Gastroesophageal sphincter (tissue), 4 donors: ENCODE data around the gene TAX1BP3. TPM values are rescaled to one million over a fixed set of nuclear protein-coding genes. Genes with fewer than 3 reads are reported as not detected.

Source experiments
- ATAC-seq: fragments of 150-250 bp; one replicate; pipeline ENCODE4 v1.9.1; 2016; ENCODE audit warnings: mild to moderate bottlenecking, moderate library complexity
- H3K27ac ChIP-seq, 4 donors: fragments of 200-600 bp; sonication (generic) in 3 of 4; 1 replicate in 3 of 4; 2 replicates in 1 of 4; pipeline ENCODE4 v1.5.1; 2016 to 2019
- H3K27me3 ChIP-seq: fragments of 200-600 bp; sonication (generic); one replicate; pipeline ENCODE4 v1.5.1; 2019
- H3K36me3 ChIP-seq, 2 donors: fragments of 200-600 bp; sonication (generic); one replicate each; pipeline ENCODE4 v1.5.1; 2019; ENCODE audit warnings: control low read depth in 1 of 2
- H3K4me1 ChIP-seq, 3 donors: fragments of 200-600 bp; sonication (generic); 1 replicate in 2 of 3; 2 replicates in 1 of 3; pipeline ENCODE4 v1.5.1; 2016 to 2019; ENCODE audit warnings: control low read depth in 2 of 3
- H3K4me3 ChIP-seq, 2 donors: fragments of 200-600 bp; sonication (generic); one replicate each; pipeline ENCODE4 v1.5.1; 2019; ENCODE audit warnings: mild to moderate bottlenecking in 1 of 2, moderate library complexity in 1 of 2
- H3K9me3 ChIP-seq, 3 donors: fragments of 200-600 bp; sonication (generic); one replicate each; pipeline ENCODE4 v1.5.1; 2017 to 2019; ENCODE audit warnings: control low read depth in 2 of 3
- EP300 ChIP-seq: sonication (generic); formaldehyde crosslinking; IDR thresholded peaks from one replicate; pipeline ENCODE4 v1.6.1; 2017; ENCODE audit warnings: antibody characterized with exemption, mild to moderate bottlenecking
- POLR2A ChIP-seq, 2 donors: fragments of 450-650 bp; IDR thresholded peaks; one replicate each; pipeline ENCODE4 v1.6.1; 2017; ENCODE audit warnings: antibody characterized with exemption in 2 of 2, mild to moderate bottlenecking in 2 of 2, moderate library complexity in 1 of 2
- POLR2AphosphoS5 ChIP-seq: sonication (generic); formaldehyde crosslinking; IDR thresholded peaks from one replicate; pipeline ENCODE4 v1.6.1; 2017; ENCODE audit warnings: antibody characterized with exemption
- WGBS, 2 donors: methylation state at CpG; one replicate each; pipeline ENCODE4 v1.1.5; 2018; ENCODE audit warnings: low coverage in 1 of 2; 5-methylcytosine and 5-hydroxymethylcytosine counted together
- total RNA-seq, 4 donors: library from RNA; depleted of rRNA; stranded (reverse); fragments of >200 nt; gene quantifications; one replicate each; pipeline ENCODE4 v1.1.0, GENCODE V29; 2016
- TF ChIP-seq, protein P1 (sequence below), 4 experiments: fragments of 200-600 bp in 2 of 4; fragments of 450-650 bp in 2 of 4; sonication (generic) in 1 of 4; IDR thresholded peaks; one replicate each; pipeline ENCODE4 v1.5.1; 2017 to 2019; ENCODE audit warnings: antibody characterized with exemption in 4 of 4, mild to moderate bottlenecking in 2 of 4, moderate library complexity in 2 of 4

Gene TAX1BP3
- total RNA-seq, 4 donors from 2014 or later = 98.5 to 172 (median 109) TPM

DNA sequence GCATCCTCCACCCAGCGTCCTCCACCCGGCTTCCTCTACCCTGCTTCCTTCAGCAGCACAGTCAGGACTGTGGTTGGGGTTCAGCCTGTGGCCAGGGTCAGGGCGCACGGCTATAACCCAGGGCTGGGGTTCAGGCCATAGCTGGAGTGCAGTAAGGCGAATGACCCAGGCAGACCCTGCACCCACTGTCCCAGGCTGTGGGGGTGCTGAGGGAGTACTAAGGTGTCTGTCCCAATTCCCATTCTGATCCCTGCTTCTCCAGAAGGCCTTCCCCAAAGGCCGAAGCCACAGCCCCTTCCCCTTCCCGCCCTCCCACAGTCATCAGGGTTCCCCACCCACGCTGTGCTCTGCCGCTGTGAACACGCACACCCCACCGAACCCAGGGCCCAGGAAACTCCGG, 12.7 kb upstream of the TAX1BP3 start:
- Histone ChIP-seq H3K4me1 (no peaks in the 10 kb centered on the region), H3K36me3 (no peaks in the 10 kb centered on the region), H3K9me3 (no peaks in the 10 kb centered on the region), H3K4me3 (no peak overlapping the region), H3K27me3 (peaks cover 74% of the 10 kb centered on the region), H3K27ac (no peak overlapping the region)
- 60 to 78% methylated on average over 1 to 3 of the region's 12 CpGs for WGBS, 2 donors
- TF ChIP-seq POLR2A (IDR thresholded peaks at IDR 0.05) (no peak), EP300 (no peak), POLR2AphosphoS5 (no peak)
- TF ChIP-seq, protein P1, sequence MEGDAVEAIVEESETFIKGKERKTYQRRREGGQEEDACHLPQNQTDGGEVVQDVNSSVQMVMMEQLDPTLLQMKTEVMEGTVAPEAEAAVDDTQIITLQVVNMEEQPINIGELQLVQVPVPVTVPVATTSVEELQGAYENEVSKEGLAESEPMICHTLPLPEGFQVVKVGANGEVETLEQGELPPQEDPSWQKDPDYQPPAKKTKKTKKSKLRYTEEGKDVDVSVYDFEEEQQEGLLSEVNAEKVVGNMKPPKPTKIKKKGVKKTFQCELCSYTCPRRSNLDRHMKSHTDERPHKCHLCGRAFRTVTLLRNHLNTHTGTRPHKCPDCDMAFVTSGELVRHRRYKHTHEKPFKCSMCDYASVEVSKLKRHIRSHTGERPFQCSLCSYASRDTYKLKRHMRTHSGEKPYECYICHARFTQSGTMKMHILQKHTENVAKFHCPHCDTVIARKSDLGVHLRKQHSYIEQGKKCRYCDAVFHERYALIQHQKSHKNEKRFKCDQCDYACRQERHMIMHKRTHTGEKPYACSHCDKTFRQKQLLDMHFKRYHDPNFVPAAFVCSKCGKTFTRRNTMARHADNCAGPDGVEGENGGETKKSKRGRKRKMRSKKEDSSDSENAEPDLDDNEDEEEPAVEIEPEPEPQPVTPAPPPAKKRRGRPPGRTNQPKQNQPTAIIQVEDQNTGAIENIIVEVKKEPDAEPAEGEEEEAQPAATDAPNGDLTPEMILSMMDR (IDR thresholded peaks at IDR 0.05) = no peak
- ATAC-seq = no peak

DNA sequence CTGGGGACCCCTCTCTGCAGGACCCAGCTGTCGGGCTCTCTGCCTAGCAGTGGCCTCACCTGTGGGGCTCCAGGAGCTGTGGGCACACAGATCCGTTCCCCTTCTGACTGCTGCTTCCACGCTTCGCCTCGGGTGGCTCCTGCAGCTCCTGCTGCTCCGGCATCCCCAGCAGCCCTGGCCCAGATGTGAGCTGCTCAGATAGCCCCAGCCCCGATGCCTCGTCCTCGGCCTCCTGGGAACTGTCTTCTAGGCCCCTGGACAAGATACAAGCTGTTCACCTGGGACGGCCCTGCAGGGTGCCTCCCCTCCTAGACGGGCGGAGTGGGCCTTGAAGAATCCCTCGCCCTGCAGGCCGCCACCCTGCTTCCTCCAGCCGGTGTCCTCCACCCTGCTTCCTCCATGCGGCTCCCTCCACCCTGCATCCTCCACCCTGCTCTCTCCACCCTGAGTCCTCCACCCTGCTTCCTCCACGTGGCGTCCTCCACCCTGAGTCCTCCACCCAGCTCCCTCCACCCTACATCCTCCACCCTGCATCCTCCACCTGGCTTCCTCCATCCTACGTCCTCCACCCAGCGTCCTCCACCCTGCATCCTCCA, 11.3 kb upstream of the TAX1BP3 start:
- no peak for ATAC-seq
- Histone ChIP-seq H3K27me3 (peaks cover 64% of the 10 kb centered on the region), H3K4me3 (no peak overlapping the region), H3K27ac (no peak overlapping the region), H3K36me3 (no peaks in the 10 kb centered on the region), H3K9me3 (no peaks in the 10 kb centered on the region), H3K4me1 (no peaks in the 10 kb centered on the region)
- TF ChIP-seq EP300 (no peak), POLR2A (IDR thresholded peaks at IDR 0.05) (no peak), POLR2AphosphoS5 (no peak)
- TF ChIP-seq, protein P1 (IDR thresholded peaks at IDR 0.05) = no peak
- 59 to 67% methylated on average over 7 to 8 of the region's 20 CpGs for WGBS, 2 donors

DNA sequence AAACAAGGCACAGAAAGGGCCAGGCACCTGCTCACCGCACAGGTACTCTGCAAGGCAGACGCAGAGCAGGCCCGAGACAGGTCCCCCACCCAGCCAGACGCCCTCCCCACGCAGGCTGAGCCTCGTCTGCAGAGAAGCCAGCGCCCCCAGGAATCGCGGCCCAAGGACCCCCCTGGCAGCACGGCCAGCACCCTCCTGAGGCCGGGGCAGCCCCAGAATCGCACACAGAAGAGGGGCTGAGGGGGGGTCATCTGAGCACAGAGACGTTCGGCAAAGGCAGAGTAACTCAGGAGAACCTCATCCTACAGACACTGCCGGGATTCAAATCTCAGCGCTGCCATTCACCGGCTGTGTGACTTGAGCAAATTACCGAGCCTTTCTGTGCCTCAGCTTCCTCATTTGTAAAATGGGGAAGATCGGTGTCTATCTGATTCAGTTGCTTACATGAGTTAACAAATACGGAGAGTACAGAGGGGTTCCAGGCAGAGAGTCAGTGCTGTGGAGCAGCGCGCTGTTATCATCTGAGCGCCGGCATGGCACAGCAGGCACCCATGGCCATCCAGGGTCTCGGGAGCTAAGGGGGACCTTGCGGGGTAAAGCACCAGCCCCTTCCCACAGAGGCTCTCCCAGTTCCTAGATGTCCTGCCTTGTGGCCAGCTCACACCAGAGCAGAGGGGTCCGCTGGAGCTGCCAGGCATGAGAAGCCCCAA, 10.6 kb upstream of the TAX1BP3 start:
- H3K27me3 ChIP-seq = peaks cover 58% of the 10 kb centered on the region
- WGBS, 2 donors = 50 to 73% methylated on average over 1 to 8 of the region's 27 CpGs
- no peak for ATAC-seq

DNA sequence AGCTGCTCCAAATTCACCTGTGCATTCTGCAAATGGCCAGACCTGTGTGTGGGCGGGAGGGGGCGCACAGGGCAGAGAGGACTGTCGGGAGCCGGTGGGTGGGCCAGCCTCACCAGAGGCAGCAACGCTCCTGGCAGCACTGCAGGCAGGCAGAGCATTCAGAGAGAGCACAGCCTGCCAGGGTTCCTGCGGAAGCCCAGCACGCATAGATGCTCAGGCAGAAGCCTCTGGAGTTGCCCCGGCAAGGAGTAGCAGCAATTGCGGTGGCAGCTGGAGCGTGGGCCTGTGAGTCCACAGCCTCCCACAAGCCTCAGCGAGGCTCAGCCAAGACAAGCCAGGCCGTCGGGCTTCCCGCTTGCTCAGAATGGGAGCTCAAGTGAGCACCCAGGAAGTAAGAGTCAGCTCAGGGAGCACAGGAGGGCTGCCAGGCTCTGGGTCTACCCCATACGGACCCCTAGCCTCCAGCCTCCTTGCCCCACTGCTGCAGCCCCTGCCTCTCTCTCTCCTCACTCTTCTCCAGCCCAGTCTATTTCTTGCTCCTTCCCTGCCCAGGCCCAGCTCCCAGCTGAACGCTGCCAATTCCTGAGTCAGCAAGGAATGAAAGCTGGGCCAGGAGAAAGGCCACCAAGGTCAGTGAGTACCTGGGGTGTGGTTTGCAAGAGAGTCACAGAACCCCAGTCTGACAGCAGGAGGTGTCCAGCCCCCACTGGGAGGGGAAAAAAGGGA, 9.9 kb upstream of the TAX1BP3 start:
- Histone ChIP-seq H3K4me3 (no peak overlapping the region), H3K4me1 (no peaks in the 10 kb centered on the region), H3K36me3 (no peaks in the 10 kb centered on the region), H3K9me3 (no peaks in the 10 kb centered on the region), H3K27ac (no peak overlapping the region), H3K27me3 (peaks cover 50% of the 10 kb centered on the region)
- whole genome bisulfite sequencing, 2 donors = 62% methylated on average over 6 of the region's 16 CpGs; no CpG with 5 or more reads in 1 of the 2 donors
- TF ChIP-seq, protein P1 (IDR thresholded peaks at IDR 0.05) = no peak
- TF ChIP-seq EP300 = no peak
- no peak for TF ChIP-seq POLR2A (IDR thresholded peaks at IDR 0.05)
- TF ChIP-seq POLR2AphosphoS5 = no peak
- ATAC-seq = no peak

More for the DNA sequence above, 10.6 kb upstream of the TAX1BP3 start:
- TF ChIP-seq EP300 (no peak), POLR2A (IDR thresholded peaks at IDR 0.05) (no peak), POLR2AphosphoS5 (no peak)
- TF ChIP-seq, protein P1 (IDR thresholded peaks at IDR 0.05) = no peak
- no peak overlapping the region for H3K27ac ChIP-seq
- H3K9me3 ChIP-seq = no peaks in the 10 kb centered on the region
- no peak overlapping the region for H3K4me3 ChIP-seq
- no peaks in the 10 kb centered on the region for H3K36me3 ChIP-seq
- H3K4me1 ChIP-seq = no peaks in the 10 kb centered on the region
